ENCODE results near the gene MACROD2. TPM values are rescaled to one million over a fixed set of nuclear protein-coding genes. Genes with fewer than 3 reads are reported as not detected.

MACROD2 gene
- total and polyA plus RNA-seq, 4 donors, result 0.66 to 10.5 (median 3.3) TPM

DNA sequence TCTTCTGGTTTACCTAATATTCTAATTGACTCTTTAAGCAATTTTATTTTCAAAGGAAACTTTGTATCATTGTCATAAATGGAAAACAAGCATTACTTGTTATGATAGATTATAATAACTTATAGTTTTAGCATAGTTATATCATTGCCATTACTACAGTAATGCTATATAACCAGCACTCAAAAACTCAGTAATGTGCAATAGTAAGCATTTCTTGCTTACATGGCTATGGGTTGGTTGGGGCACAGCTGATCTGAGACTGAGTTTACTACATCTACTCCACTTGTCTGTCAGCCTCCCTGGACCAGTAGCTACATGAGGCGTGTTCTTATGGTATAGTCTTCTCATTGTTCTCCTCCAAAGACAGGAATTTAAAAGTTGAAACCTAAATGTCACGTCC is 1427.7 kb downstream of the MACROD2 start:
- WGBS, result 84% methylated on average over 2 of the region's 2 CpGs
- H3K27me3 ChIP-seq (ENCODE audit: control insufficient read depth in 4 of 4, insufficient read depth in 4 of 4, low read length in 3 of 4), result no peaks in the 10 kb centered on the region
- no peak overlapping the region for H3K4me3 ChIP-seq (ENCODE audit: low read depth in 1 of 3, low read length in 3 of 3)

More for the DNA sequence above, 1427.7 kb downstream of the MACROD2 start:
- no peaks in the 10 kb centered on the region for H3K36me3 ChIP-seq (ENCODE audit: control insufficient read depth in 4 of 4, insufficient read depth in 3 of 4, low read depth in 1 of 4, low read length in 3 of 4)
- no peak overlapping the region for H3K27ac ChIP-seq (ENCODE audit: low read depth in 1 of 2, low read length in 2 of 2)
- TF ChIP-seq NR2F2 (IDR thresholded peaks at IDR 0.05), result no peak
- no peak for TF ChIP-seq FOXA1 (IDR thresholded peaks at IDR 0.05)
- no peak for TF ChIP-seq GABPA (IDR thresholded peaks at IDR 0.05 in 1 of 2, conservative IDR thresholded peaks at IDR 0.05 in 1 of 2)
- no peak for TF ChIP-seq EGR1 (IDR thresholded peaks at IDR 0.05; ENCODE audit: low read depth in 2 of 2)
- TF ChIP-seq, protein P1, sequence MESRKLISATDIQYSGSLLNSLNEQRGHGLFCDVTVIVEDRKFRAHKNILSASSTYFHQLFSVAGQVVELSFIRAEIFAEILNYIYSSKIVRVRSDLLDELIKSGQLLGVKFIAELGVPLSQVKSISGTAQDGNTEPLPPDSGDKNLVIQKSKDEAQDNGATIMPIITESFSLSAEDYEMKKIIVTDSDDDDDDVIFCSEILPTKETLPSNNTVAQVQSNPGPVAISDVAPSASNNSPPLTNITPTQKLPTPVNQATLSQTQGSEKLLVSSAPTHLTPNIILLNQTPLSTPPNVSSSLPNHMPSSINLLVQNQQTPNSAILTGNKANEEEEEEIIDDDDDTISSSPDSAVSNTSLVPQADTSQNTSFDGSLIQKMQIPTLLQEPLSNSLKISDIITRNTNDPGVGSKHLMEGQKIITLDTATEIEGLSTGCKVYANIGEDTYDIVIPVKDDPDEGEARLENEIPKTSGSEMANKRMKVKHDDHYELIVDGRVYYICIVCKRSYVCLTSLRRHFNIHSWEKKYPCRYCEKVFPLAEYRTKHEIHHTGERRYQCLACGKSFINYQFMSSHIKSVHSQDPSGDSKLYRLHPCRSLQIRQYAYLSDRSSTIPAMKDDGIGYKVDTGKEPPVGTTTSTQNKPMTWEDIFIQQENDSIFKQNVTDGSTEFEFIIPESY (IDR thresholded peaks at IDR 0.05), result no peak
- TF ChIP-seq SP1 (IDR thresholded peaks at IDR 0.05), result no peak
- TF ChIP-seq, protein P2, sequence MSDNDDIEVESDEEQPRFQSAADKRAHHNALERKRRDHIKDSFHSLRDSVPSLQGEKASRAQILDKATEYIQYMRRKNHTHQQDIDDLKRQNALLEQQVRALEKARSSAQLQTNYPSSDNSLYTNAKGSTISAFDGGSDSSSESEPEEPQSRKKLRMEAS (IDR thresholded peaks at IDR 0.05), result no peak
- TF ChIP-seq RXRA (IDR thresholded peaks at IDR 0.05), result no peak
- TF ChIP-seq YY1 (IDR thresholded peaks at IDR 0.05), result no peak
- TF ChIP-seq ATF3 (IDR thresholded peaks at IDR 0.05), result no peak
- no peak for TF ChIP-seq RAD21 (IDR thresholded peaks at IDR 0.05)
- no peak for TF ChIP-seq CTCF (IDR thresholded peaks at IDR 0.05; ENCODE audit: low read depth, low read length, missing input control)
- no peak for TF ChIP-seq JUND (IDR thresholded peaks at IDR 0.05)
- TF ChIP-seq TAF1 (conservative IDR thresholded peaks at IDR 0.05), result no peak
- TF ChIP-seq HNF4G (IDR thresholded peaks at IDR 0.05), result no peak
- no peak for TF ChIP-seq HNF4A (conservative IDR thresholded peaks at IDR 0.05)
- TF ChIP-seq FOXA2 (IDR thresholded peaks at IDR 0.05), result no peak
- no peak for TF ChIP-seq REST (IDR thresholded peaks at IDR 0.05)
- no peak for DNase-seq (ENCODE audit: low spot score)
- no peaks in the 10 kb centered on the region for H3K9me3 ChIP-seq (ENCODE audit: control insufficient read depth in 4 of 4, low read length in 3 of 4)
- H3K9ac ChIP-seq (ENCODE audit: low read depth in 1 of 2, low read length in 2 of 2), result no peak overlapping the region
- H3K4me1 ChIP-seq (ENCODE audit: control insufficient read depth in 4 of 4, insufficient read depth in 4 of 4, low read length in 3 of 4), result no peaks in the 10 kb centered on the region

Measured in liver (tissue), 9 donors.